HCT116 (cell line): ENCODE measurements around the gene EIPR1. TPM values are rescaled to one million over a fixed set of nuclear protein-coding genes. Genes with fewer than 3 reads are reported as not detected.

Source experiments
- ATAC-seq: fragments of 200-7000 bp; cut with Tn5 transposase; 2 replicates; pipeline ENCODE4 v1.9.1; 2020; ENCODE audit warnings: mild to moderate bottlenecking, moderate library complexity
- BruUV-seq: library from RNA; stranded (reverse); fragments of 400-500 nt; replicated peaks from 2 replicates; lab custom pipeline; 2021; lab: Mats Ljungman, UMichigan
- CTCF ChIA-PET: fragments of 300-600 bp; sonication (Branson Sonifier 250); formaldehyde crosslinking; loops from one replicate; lab custom pipeline; 2021; ENCODE audit warnings: antibody characterized with exemption; lab: Charles Lee
- POLR2A ChIA-PET: fragments of 300-600, 350-600 bp; sonication (Branson Sonifier 250); formaldehyde crosslinking; loops from one replicate; lab custom pipeline; 2021; ENCODE audit warnings: antibody characterized with exemption; lab: Charles Lee
- RAD21 ChIA-PET, 2 experiments: fragments of 300-600 bp; sonication (Branson Sonifier 250); formaldehyde crosslinking; loops; one replicate each; lab custom pipeline; 2023; ENCODE audit warnings: low total read pairs in 2 of 2; ENCODE audit not compliant: uncharacterized antibody in 2 of 2, unreplicated experiment in 2 of 2, low non-redundant PET in 1 of 2; lab: Charles Lee
- DNase-seq: peaks from one replicate; pipeline ENCODE4 v3.0.0-alpha.2; 2010; ENCODE audit warnings: low read depth, low spot score
- H2AFZ ChIP-seq: fragments of 200-600 bp; shearing (Covaris generic), sonication (generic); 2 replicates; pipeline ENCODE4 v1.6.1; 2017; ENCODE audit warnings: low read depth, mixed run types, mixed read lengths, antibody characterized with exemption, low read length; ENCODE audit not compliant: poor library complexity, severe bottlenecking
- H3K27ac ChIP-seq: 2 replicates; pipeline ENCODE4 v1.5.1; 2012; ENCODE audit warnings: low read depth, low read length
- H3K27me3 ChIP-seq: fragments of 200-600 bp; sonication (generic); 2 replicates; pipeline ENCODE4 v1.6.1; 2016; ENCODE audit warnings: mixed run types, low read length, mixed read lengths; ENCODE audit not compliant: insufficient read depth
- H3K36me3 ChIP-seq, 2 experiments: fragments of 200-500 bp in 1 of 2; fragments of 200-600 bp in 1 of 2; sonication (Bioruptor generic) in 1 of 2; sonication (generic) in 1 of 2; 2 replicates each; pipeline versions ENCODE4 v1.5.1 to v1.6.1; 2014 to 2016; ENCODE audit warnings: low read length in 2 of 2, inconsistent platforms in 1 of 2, mixed read lengths in 1 of 2, mixed run types in 1 of 2; ENCODE audit not compliant: insufficient read depth in 2 of 2, control insufficient read depth in 1 of 2
- H3K4me1 ChIP-seq, 2 experiments: fragments of 200-600 bp in 1 of 2; sonication (generic) in 1 of 2; 2 replicates each; pipeline versions ENCODE4 v1.5.1 to v1.6.1; 2012 to 2017; ENCODE audit warnings: low read length in 2 of 2, inconsistent platforms in 1 of 2, mild to moderate bottlenecking in 1 of 2, mixed read lengths in 1 of 2, mixed run types in 1 of 2, moderate library complexity in 1 of 2; ENCODE audit not compliant: insufficient read depth in 2 of 2, control insufficient read depth in 1 of 2
- H3K4me2 ChIP-seq: fragments of 200-600 bp; sonication (generic); 2 replicates; pipeline ENCODE4 v1.6.1; 2017; ENCODE audit warnings: mixed run types, low read length, mixed read lengths
- H3K4me3 ChIP-seq, 2 experiments: fragments of 200-600 bp in 1 of 2; sonication (generic) in 1 of 2; replicated peaks in 1 of 2; 2 replicates each; pipeline ENCODE4 v1.5.1; 2011 to 2016; ENCODE audit warnings: low read length in 2 of 2, control low read depth in 1 of 2, low read depth in 1 of 2, mild to moderate bottlenecking in 1 of 2, mixed read lengths in 1 of 2, mixed run types in 1 of 2
- H3K79me2 ChIP-seq: fragments of 200-600 bp; sonication (generic); 2 replicates; pipeline ENCODE4 v1.6.1; 2017; ENCODE audit warnings: mild to moderate bottlenecking, mixed run types, low read length, moderate library complexity, mixed read lengths; ENCODE audit not compliant: insufficient read depth
- H3K9ac ChIP-seq: fragments of 200-600 bp; sonication (generic); 2 replicates; pipeline ENCODE4 v1.6.1; 2016; ENCODE audit warnings: low read length, mixed read lengths
- H3K9me2 ChIP-seq: fragments of 200-600 bp; sonication (generic), shearing (Covaris generic); 2 replicates; pipeline ENCODE4 v1.6.1; 2017; ENCODE audit warnings: mixed run types, mild to moderate bottlenecking, moderate library complexity; ENCODE audit not compliant: insufficient read depth
- H3K9me3 ChIP-seq, 2 experiments: fragments of 200-500 bp in 1 of 2; fragments of 200-600 bp in 1 of 2; sonication (Bioruptor generic) in 1 of 2; sonication (generic) in 1 of 2; 2 replicates each; pipeline ENCODE4 v1.6.1; 2014 to 2017; ENCODE audit warnings: low read length in 2 of 2, mixed read lengths in 2 of 2, inconsistent platforms in 1 of 2, low read depth in 1 of 2, mild to moderate bottlenecking in 1 of 2, mixed run types in 1 of 2, moderate library complexity in 1 of 2; ENCODE audit not compliant: control insufficient read depth in 1 of 2, insufficient read depth in 1 of 2
- H4K20me1 ChIP-seq: fragments of 200-600 bp; sonication (generic), shearing (Covaris generic); 2 replicates; pipeline ENCODE4 v1.6.1; 2017; ENCODE audit warnings: mixed run types, mild to moderate bottlenecking, moderate library complexity; ENCODE audit not compliant: insufficient read depth
- CEBPB ChIP-seq: IDR thresholded peaks from 2 replicates; pipeline ENCODE4 v1.6.1; 2012; ENCODE audit warnings: low read depth
- EZH2phosphoT487 ChIP-seq: fragments of 200-600 bp; IDR thresholded peaks from 2 replicates; pipeline ENCODE4 v1.6.1; 2018; ENCODE audit warnings: antibody characterized with exemption, borderline replicate concordance
- FOSL1 ChIP-seq: IDR thresholded peaks from 2 replicates; pipeline ENCODE4 v1.6.1; 2012; ENCODE audit warnings: low read depth
- JUND ChIP-seq: IDR thresholded peaks from 2 replicates; pipeline ENCODE4 v1.6.1; 2012
- POLR2A ChIP-seq: IDR thresholded peaks from 2 replicates; pipeline ENCODE4 v1.7.0; 2011; ENCODE audit warnings: borderline replicate concordance; ENCODE audit not compliant: insufficient read depth, insufficient read length; ENCODE audit errors: extremely low read depth
- SIN3A ChIP-seq: IDR thresholded peaks from 2 replicates; pipeline ENCODE4 v1.6.1; 2012; ENCODE audit warnings: low read depth
- ZFX ChIP-seq: fragments of 450-650 bp; IDR thresholded peaks from 2 replicates; pipeline ENCODE4 v1.6.1; 2017
- ZNF274 ChIP-seq: fragments of 200-500 bp; sonication (Bioruptor generic); IDR thresholded peaks from 2 replicates; pipeline ENCODE4 v1.6.1; 2014; ENCODE audit warnings: mild to moderate bottlenecking, low read depth, low read length, inconsistent platforms
- intact Hi-C: fragments of 100-400 bp; cut with micrococcal nuclease; formaldehyde crosslinking; loops from 2 replicates; pipeline ENCODE4 v1.10.0; 2022
- total RNA-seq: library from RNA; stranded (reverse); gene quantifications from one replicate; pipeline ENCODE4 v1.2.1, GENCODE V29; 2021; ENCODE audit not compliant: unreplicated experiment
- TF ChIP-seq, protein P1 (sequence below): IDR thresholded peaks from 2 replicates; pipeline ENCODE4 v1.6.1; 2012
- TF ChIP-seq, protein P2 (sequence below), 3 experiments: fragments of 200-600 bp in 1 of 3; sonication (generic) in 1 of 3; IDR thresholded peaks in 2 of 3; conservative IDR thresholded peaks in 1 of 3; 2 replicates each; pipeline ENCODE4 v1.5.1; 2012 to 2017; ENCODE audit warnings: low read depth in 2 of 3, low read length in 2 of 3, antibody characterized with exemption in 1 of 3, borderline replicate concordance in 1 of 3, control low read depth in 1 of 3, mild to moderate bottlenecking in 1 of 3, mixed read lengths in 1 of 3, mixed run types in 1 of 3, moderate library complexity in 1 of 3; ENCODE audit not compliant: insufficient read depth in 1 of 3

Gene EIPR1
- total RNA-seq, 1 experiment from 2014 or later, result 36.9 TPM

DNA sequence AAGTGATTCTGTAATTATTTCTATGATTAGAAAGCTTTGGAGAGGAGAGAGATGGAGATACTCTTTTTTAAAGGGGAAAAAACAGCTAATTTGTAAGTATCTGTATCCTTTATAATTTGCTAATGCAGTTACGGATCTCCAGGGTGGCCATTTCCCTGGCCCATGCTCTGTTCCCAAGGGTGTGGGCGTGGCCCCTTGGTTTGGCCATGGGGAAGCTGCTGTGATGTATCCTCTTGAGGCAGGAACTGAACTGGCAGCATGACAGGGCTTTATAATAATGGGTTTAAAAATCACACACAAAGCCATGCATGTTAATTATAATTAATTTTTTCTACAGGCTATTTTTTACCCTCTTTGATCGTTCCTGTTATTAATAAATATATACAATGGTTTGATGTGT lies 28.9 kb upstream of the EIPR1 start:
- Histone ChIP-seq H4K20me1 (no peaks in the 10 kb centered on the region), H3K4me1 (no peaks in the 10 kb centered on the region), H3K9ac (no peak overlapping the region), H3K4me2 (no peak overlapping the region), H3K27ac (no peak overlapping the region), H3K79me2 (peaks cover 13% of the 10 kb centered on the region; the same call in 1 of the 2 replicates), H3K27me3 (no peaks in the 10 kb centered on the region), H3K36me3 (peaks cover 5 to 6% of the 10 kb centered on the region in 2 experiments; a peak in 3 of 4 replicates), H2AFZ (no peak overlapping the region), H3K4me3 (no peak overlapping the region)
- ChIA-PET POLR2A (no interaction called here), CTCF (no interaction called here), RAD21 (no interaction called here)
- BruUV-seq, result no TSS peak
- DNase-seq (no peak), ATAC-seq (no peak)
- intact Hi-C loops, result no loop called here
- no peak for TF ChIP-seq FOSL1
- TF ChIP-seq EZH2phosphoT487, result no peak
- TF ChIP-seq, all 23 proteins: peak for 0
- Histone ChIP-seq H3K9me2 (no peaks in the 10 kb centered on the region), H3K9me3 (no peaks in the 10 kb centered on the region)

DNA sequence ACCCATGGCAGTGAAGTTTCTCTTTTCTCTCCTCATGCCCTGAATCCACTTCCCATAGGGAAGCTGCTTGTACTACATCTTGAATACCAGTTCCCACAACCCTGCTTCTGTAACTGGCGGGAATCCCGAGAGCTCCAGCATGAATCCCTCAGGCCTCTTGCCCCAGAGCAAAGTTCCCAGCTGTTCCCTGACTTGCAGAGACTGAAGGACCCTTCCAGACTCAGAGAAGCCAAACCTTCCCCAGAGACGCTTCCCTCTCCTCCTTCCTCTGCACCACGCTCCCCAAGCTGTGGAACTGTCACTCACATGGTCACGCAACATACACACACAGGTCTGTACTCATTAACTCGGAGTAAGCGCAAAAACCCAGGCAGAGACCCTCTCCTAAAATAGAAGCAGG lies 28.3 kb upstream of the EIPR1 start:
- Histone ChIP-seq H3K9ac (no peak overlapping the region), H3K4me3 (no peak overlapping the region), H3K4me2 (no peak overlapping the region), H3K36me3 (peaks cover 5 to 6% of the 10 kb centered on the region in 2 experiments; a peak in 3 of 4 replicates), H4K20me1 (no peaks in the 10 kb centered on the region), H3K4me1 (no peaks in the 10 kb centered on the region), H3K9me3 (no peaks in the 10 kb centered on the region), H3K27me3 (no peaks in the 10 kb centered on the region), H3K79me2 (peaks cover 13% of the 10 kb centered on the region; the same call in 1 of the 2 replicates), H3K27ac (no peak overlapping the region), H3K9me2 (no peaks in the 10 kb centered on the region), H2AFZ (no peak overlapping the region)
- POLR2A ChIA-PET, result no interaction called here
- BruUV-seq, result no TSS peak
- TF ChIP-seq ZNF274 (no peak), SIN3A (no peak), CEBPB (no peak), ZFX (no peak), POLR2A (no peak), EZH2phosphoT487 (no peak), JUND (no peak)
- TF ChIP-seq, protein P1, sequence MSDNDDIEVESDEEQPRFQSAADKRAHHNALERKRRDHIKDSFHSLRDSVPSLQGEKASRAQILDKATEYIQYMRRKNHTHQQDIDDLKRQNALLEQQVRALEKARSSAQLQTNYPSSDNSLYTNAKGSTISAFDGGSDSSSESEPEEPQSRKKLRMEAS, result no peak
- TF ChIP-seq, protein P2, sequence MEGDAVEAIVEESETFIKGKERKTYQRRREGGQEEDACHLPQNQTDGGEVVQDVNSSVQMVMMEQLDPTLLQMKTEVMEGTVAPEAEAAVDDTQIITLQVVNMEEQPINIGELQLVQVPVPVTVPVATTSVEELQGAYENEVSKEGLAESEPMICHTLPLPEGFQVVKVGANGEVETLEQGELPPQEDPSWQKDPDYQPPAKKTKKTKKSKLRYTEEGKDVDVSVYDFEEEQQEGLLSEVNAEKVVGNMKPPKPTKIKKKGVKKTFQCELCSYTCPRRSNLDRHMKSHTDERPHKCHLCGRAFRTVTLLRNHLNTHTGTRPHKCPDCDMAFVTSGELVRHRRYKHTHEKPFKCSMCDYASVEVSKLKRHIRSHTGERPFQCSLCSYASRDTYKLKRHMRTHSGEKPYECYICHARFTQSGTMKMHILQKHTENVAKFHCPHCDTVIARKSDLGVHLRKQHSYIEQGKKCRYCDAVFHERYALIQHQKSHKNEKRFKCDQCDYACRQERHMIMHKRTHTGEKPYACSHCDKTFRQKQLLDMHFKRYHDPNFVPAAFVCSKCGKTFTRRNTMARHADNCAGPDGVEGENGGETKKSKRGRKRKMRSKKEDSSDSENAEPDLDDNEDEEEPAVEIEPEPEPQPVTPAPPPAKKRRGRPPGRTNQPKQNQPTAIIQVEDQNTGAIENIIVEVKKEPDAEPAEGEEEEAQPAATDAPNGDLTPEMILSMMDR (IDR thresholded peaks at IDR 0.05 in 2 of 3, conservative IDR thresholded peaks at IDR 0.05 in 1 of 3; ENCODE audit: borderline replicate concordance in 1 of 3, insufficient read depth in 1 of 3, low read depth in 2 of 3, low read length in 2 of 3), result no peak
- no peak for DNase-seq
- CTCF ChIA-PET, result no interaction called here
- intact Hi-C loops, result no loop called here
- no peak for ATAC-seq
- RAD21 ChIA-PET, result no interaction called here
